ENCODE results near the gene ARFGEF2. TPM values are rescaled to one million over a fixed set of nuclear protein-coding genes. Genes with fewer than 3 reads are reported as not detected.

ARFGEF2 gene
- total and polyA plus RNA-seq, 2 of the 8 experiments (the other 6 are each of a cell fraction or from before 2014, with no cell fraction given), result 8.1 to 21.8 TPM

DNA sequence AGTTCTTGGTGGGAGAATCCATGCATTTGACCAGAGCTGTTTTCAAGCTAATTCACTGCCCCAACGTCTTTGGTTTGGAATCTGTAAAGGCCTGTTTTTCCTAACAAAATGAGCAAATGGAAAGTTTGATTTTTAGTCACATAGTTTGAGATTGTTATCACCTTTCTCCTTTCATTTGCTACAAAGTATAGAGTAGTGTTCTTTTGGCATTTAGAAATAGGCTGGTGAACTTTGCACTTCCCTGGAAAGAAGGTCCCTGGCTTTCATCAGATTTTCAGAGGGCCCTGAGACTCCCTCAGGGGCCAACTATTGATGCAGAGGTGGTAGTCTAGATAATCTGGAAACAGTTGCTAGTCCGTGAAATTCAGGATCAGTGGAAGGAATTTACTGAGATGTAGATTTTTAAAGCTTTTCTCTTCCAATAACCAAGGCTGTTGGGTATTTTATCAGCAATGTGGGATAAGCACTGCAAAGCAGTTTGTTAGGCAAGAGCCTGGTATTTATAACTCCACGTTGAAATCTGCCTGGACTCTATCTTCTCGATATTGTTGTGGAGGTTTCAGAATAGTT, 1.7 kb downstream of the ARFGEF2 start:
- DNase-seq (ENCODE audit: low read depth in 1 of 2, low spot score in 2 of 2), result no peak
- H2BK15ac ChIP-seq (ENCODE audit: low read length), result no peak overlapping the region
- H4K8ac ChIP-seq (ENCODE audit: extremely low read depth, insufficient read depth, low read length), result no peak overlapping the region
- peak overlapping the region; percentile 94 to 97 for H3K4me2 ChIP-seq (ENCODE audit: insufficient read depth in 1 of 2, low read depth in 2 of 2, low read length in 2 of 2)
- H3K79me2 ChIP-seq (ENCODE audit: control insufficient read depth in 1 of 2, insufficient read depth in 2 of 2, low read length in 2 of 2), result peaks cover 5 to 57% of the 10 kb centered on the region in 2 experiments
- no peak overlapping the region for H2AFZ ChIP-seq (ENCODE audit: low read length)
- H3K27me3 ChIP-seq (replicated peaks in 1 of 4; ENCODE audit: control insufficient read depth in 3 of 4, extremely low read depth in 1 of 4, insufficient read depth in 3 of 4, low read length in 3 of 4), result no peaks in the 10 kb centered on the region
- H3K4me3 ChIP-seq (ENCODE audit: extremely low read depth in 1 of 4, insufficient read depth in 2 of 4, low read depth in 3 of 4, low read length in 4 of 4), result peak overlapping the region in 1 of 4 experiments; percentile 90; a peak in 3 of 8 replicates
- no peak overlapping the region for H3K56ac ChIP-seq (replicated peaks; ENCODE audit: insufficient read length, low read depth, low read length)
- 91% methylated on average over 4 of the region's 4 CpGs; no CpG with 5 or more reads in 1 of the 2 experiments for WGBS, 2 experiments (ENCODE audit: extremely low coverage in 1 of 2, insufficient coverage in 1 of 2, insufficient read length in 1 of 2, insufficient replicate concordance in 2 of 2, low coverage in 1 of 2, low lambda C conversion rate in 2 of 2, missing lambda C conversion rate in 1 of 2)
- FAIRE-seq, result no peak
- peaks cover 8% of the 10 kb centered on the region for H3K23me2 ChIP-seq (ENCODE audit: low read depth, low read length)
- no peak overlapping the region for H2AK5ac ChIP-seq (ENCODE audit: low read depth, low read length)
- H2BK20ac ChIP-seq (ENCODE audit: low read length), result no peak overlapping the region
- ChIA-PET POLR2A (ENCODE audit: partially characterized antibody) (interaction anchor here (1.8 kb wide), 1 partner anchor 123 kb away, joined by 6 read pairs; the partner anchor contains the start of gene CSE1L), CTCF (ENCODE audit: partially characterized antibody) (interaction anchor here (1.0 to 1.4 kb wide), 4 partner anchors 10 to 302 kb away, joined by 3 to 5 read pairs (median 3); no protein-coding TSS in a partner anchor)
- H4K20me1 ChIP-seq (replicated peaks in 1 of 2; ENCODE audit: control insufficient read depth in 1 of 2, insufficient read depth in 2 of 2, low read length in 2 of 2), result peaks cover 0 to 4% of the 10 kb centered on the region in 2 experiments
- no peak overlapping the region for H3K18ac ChIP-seq (ENCODE audit: extremely low read depth, low read length)
- no peak overlapping the region for H2BK12ac ChIP-seq (ENCODE audit: low read depth, low read length)
- H3K9ac ChIP-seq (replicated peaks in 1 of 4; ENCODE audit: extremely low read depth in 1 of 4, low read depth in 3 of 4, low read length in 3 of 4), result no peak overlapping the region
- H2BK5ac ChIP-seq (ENCODE audit: low read depth, low read length), result no peak overlapping the region
- H2BK120ac ChIP-seq (replicated peaks; ENCODE audit: low read depth, low read length), result no peak overlapping the region
- no peak overlapping the region for H3K14ac ChIP-seq (ENCODE audit: insufficient read length)
- no peak overlapping the region for H3K23ac ChIP-seq (ENCODE audit: insufficient read length)
- H4K91ac ChIP-seq (replicated peaks; ENCODE audit: insufficient read length, low read length), result no peak overlapping the region
- H3K27ac ChIP-seq (ENCODE audit: low read depth, low read length), result no peak overlapping the region
- no peak overlapping the region for H3K4ac ChIP-seq (replicated peaks; ENCODE audit: insufficient read length, low read depth, low read length)
- no peaks in the 10 kb centered on the region for H3K9me3 ChIP-seq (ENCODE audit: insufficient read depth in 2 of 2, low read depth in 1 of 2, low read length in 1 of 2)
- H3K79me1 ChIP-seq (ENCODE audit: low read depth, low read length), result no peaks in the 10 kb centered on the region
- H4K5ac ChIP-seq (ENCODE audit: insufficient read length, low read depth, low read length), result no peak overlapping the region
- H3K4me1 ChIP-seq (replicated peaks in 1 of 4; ENCODE audit: control insufficient read depth in 3 of 4, insufficient read depth in 4 of 4, low read length in 3 of 4), result peaks cover 0 to 3% (median 0%) of the 10 kb centered on the region in 4 experiments; a peak in 2 of 7 replicates
- H3K36me3 ChIP-seq (ENCODE audit: control insufficient read depth in 2 of 4, insufficient read depth in 4 of 4, low read length in 3 of 4), result no peaks in the 10 kb centered on the region
- TF ChIP-seq HDAC2 (IDR thresholded peaks at IDR 0.05; ENCODE audit: borderline replicate concordance in 1 of 2, low read depth in 2 of 2, low read length in 2 of 2) (no peak), GABPA (IDR thresholded peaks at IDR 0.05; ENCODE audit: borderline replicate concordance, insufficient read depth, low read length) (no peak)

Measured in H1 (cell line).